Type B pancreatic cell (in vitro differentiated cells): ENCODE data around the gene PTPRU. TPM values are rescaled to one million over a fixed set of nuclear protein-coding genes. Genes with fewer than 3 reads are reported as not detected.

ENCODE experiments used
- DNase-seq: peaks from one replicate; pipeline ENCODE4 v3.0.0; 2021; ENCODE audit warnings: mixed read lengths; ENCODE audit not compliant: unreplicated experiment; ENCODE audit errors: extremely low spot score
- H3K27ac Mint-ChIP-seq: 2 replicates; pipeline ENCODE4 v1.8.0; 2021; ENCODE audit warnings: mild to moderate bottlenecking, mixed read lengths
- H3K27me3 Mint-ChIP-seq: 2 replicates; pipeline ENCODE4 v1.8.0; 2021; ENCODE audit warnings: mixed read lengths
- H3K36me3 Mint-ChIP-seq: 2 replicates; pipeline ENCODE4 v1.8.0; 2021; ENCODE audit warnings: mixed read lengths
- H3K4me1 Mint-ChIP-seq: one replicate; pipeline ENCODE4 v1.8.0; 2021; ENCODE audit warnings: mixed read lengths; ENCODE audit not compliant: unreplicated experiment
- H3K4me3 Mint-ChIP-seq: 2 replicates; pipeline ENCODE4 v1.8.0; 2021; ENCODE audit warnings: mild to moderate bottlenecking, mixed read lengths
- H3K9me3 Mint-ChIP-seq: 2 replicates; pipeline ENCODE4 v1.8.0; 2021; ENCODE audit warnings: mixed read lengths
- total RNA-seq: library from RNA; stranded (reverse); gene quantifications from 2 replicates; pipeline ENCODE4 v1.2.1, GENCODE V29; 2021; ENCODE audit warnings: low replicate concordance
- TF ChIP-seq, protein P1 (sequence below): fragments of 200-600 bp; sonication (generic); conservative IDR thresholded peaks from 2 replicates; pipeline ENCODE4 v1.5.0; 2021; ENCODE audit warnings: antibody characterized with exemption, mild to moderate bottlenecking

PTPRU gene
- total RNA-seq, 1 donor from 2014 or later = 66.6 TPM

DNA sequence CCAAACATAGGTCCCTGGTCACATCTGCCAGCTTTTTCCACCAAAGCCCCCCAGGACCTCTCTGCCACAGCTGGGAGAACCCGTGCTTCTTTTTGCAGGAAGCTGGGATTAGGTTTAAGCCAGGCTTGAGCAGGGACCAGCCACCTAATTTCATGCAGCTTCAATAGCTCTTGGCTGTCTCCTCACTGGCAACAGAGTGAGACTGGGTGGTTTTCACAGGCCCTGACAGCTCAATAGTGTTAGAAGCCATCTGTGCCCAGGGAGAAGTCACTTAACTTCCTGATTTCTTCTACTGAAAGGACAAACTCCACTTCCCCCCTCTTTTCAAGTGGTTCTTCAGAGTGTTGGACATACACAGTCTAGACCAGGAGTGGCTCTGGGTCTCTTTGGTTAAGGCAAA lies 34.3 kb upstream of the PTPRU start:
- peaks cover 8% of the 10 kb centered on the region for H3K4me1 Mint-ChIP-seq
- H3K27me3 Mint-ChIP-seq = no peaks in the 10 kb centered on the region
- TF ChIP-seq, protein P1, sequence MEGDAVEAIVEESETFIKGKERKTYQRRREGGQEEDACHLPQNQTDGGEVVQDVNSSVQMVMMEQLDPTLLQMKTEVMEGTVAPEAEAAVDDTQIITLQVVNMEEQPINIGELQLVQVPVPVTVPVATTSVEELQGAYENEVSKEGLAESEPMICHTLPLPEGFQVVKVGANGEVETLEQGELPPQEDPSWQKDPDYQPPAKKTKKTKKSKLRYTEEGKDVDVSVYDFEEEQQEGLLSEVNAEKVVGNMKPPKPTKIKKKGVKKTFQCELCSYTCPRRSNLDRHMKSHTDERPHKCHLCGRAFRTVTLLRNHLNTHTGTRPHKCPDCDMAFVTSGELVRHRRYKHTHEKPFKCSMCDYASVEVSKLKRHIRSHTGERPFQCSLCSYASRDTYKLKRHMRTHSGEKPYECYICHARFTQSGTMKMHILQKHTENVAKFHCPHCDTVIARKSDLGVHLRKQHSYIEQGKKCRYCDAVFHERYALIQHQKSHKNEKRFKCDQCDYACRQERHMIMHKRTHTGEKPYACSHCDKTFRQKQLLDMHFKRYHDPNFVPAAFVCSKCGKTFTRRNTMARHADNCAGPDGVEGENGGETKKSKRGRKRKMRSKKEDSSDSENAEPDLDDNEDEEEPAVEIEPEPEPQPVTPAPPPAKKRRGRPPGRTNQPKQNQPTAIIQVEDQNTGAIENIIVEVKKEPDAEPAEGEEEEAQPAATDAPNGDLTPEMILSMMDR = no peak
- no peak for DNase-seq
- H3K4me3 Mint-ChIP-seq = no peak overlapping the region
- H3K27ac Mint-ChIP-seq = peak overlapping the region; percentile 97
- peaks cover 8% of the 10 kb centered on the region for H3K36me3 Mint-ChIP-seq
- H3K9me3 Mint-ChIP-seq = no peaks in the 10 kb centered on the region

DNA sequence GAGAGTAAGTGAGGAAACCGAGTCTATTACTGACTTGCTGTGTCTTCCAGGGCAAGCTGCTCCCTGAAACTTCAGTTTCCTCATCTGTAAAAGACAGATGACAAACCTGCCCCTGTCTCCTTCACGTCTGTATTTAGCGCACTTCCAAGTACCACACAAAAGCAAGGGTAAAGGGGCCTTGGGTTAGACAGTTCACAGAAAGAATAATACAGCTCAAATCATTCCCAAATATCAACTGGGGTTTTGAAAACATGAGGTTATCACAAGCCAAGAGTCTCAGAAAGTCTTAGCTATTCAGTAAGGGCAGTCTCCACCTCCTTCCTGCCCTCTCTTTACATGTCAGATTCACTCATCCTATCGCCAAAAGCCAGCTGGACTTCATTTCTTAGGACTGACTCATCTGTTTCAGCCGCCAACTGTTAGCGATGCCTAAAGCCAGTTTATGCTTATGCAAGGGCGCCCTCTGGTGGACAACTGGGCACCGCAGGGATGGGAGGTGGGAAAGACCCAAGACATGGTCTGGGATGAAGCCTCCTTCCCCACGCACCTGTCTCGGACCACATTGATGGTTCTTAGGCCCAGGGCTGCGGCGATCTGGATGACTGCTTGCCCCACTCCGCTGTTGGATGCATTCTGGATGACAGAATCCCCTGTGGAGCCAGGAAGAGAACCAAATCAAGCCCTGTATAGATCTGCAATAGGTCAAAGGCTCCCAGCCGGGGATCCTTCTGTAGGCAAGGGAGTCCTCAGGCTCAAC lies 33.6 kb upstream of the PTPRU start:
- no peaks in the 10 kb centered on the region for H3K9me3 Mint-ChIP-seq
- peak overlapping the region; percentile 97 for H3K27ac Mint-ChIP-seq

DNA sequence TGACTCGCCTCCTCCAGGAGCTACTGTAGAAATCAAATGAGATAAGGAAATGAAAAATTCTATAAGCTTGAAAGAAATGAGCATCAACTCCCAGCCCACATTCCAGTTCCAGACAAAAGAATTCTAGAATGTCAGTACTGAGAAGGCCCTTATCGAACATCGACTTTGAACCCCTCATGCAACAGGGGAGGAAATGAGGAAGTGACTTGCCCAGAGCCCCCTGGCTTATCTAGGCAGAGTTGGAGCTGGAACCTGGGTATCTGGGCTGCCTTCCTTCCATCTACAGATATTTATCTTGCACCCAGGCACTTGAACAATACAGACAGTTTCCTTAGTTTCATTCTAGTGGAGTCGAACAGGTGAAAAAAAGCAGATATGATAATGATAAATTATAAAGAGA lies 27.9 kb upstream of the PTPRU start:
- no peaks in the 10 kb centered on the region for H3K4me1 Mint-ChIP-seq
- no peak for DNase-seq
- H3K27ac Mint-ChIP-seq = peak overlapping the region; percentile 5
- TF ChIP-seq, protein P1 = no peak
- peaks cover 10% of the 10 kb centered on the region for H3K36me3 Mint-ChIP-seq
- H3K27me3 Mint-ChIP-seq = no peaks in the 10 kb centered on the region
- H3K9me3 Mint-ChIP-seq = no peaks in the 10 kb centered on the region
- H3K4me3 Mint-ChIP-seq = no peak overlapping the region

More for the DNA sequence above, 33.6 kb upstream of the PTPRU start:
- TF ChIP-seq, protein P1 = peak; percentile 98
- Mint-ChIP-seq H3K27me3 (no peaks in the 10 kb centered on the region), H3K4me1 (peaks cover 8% of the 10 kb centered on the region), H3K36me3 (peaks cover 4% of the 10 kb centered on the region), H3K4me3 (peak overlapping the region; percentile 61)
- DNase-seq = peak; percentile 93

DNA sequence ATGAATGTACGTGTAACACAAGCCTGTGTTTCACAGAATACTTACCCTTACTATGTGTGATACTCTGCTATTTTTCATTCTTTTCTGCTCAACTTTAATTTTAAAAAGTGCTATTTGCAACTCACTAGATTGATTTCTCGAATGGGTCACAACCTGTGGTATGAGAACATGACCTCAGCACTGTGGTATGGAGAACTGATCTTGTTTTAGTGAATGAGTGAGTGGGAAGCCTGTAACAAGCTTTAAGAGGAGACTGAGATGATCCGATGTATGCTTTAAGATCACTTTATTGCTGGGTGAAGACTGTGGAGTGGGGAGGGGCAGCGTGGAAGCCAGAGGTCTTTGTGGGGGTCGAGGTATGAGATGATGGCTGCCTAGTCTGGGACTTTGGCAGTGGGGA lies 27.1 kb upstream of the PTPRU start:
- H3K27ac Mint-ChIP-seq = no peak overlapping the region
- DNase-seq = no peak
- no peak overlapping the region for H3K4me3 Mint-ChIP-seq
- no peaks in the 10 kb centered on the region for H3K4me1 Mint-ChIP-seq
- H3K36me3 Mint-ChIP-seq = peaks cover 13% of the 10 kb centered on the region
- H3K9me3 Mint-ChIP-seq = no peaks in the 10 kb centered on the region
- TF ChIP-seq, protein P1 = no peak
- H3K27me3 Mint-ChIP-seq = no peaks in the 10 kb centered on the region

DNA sequence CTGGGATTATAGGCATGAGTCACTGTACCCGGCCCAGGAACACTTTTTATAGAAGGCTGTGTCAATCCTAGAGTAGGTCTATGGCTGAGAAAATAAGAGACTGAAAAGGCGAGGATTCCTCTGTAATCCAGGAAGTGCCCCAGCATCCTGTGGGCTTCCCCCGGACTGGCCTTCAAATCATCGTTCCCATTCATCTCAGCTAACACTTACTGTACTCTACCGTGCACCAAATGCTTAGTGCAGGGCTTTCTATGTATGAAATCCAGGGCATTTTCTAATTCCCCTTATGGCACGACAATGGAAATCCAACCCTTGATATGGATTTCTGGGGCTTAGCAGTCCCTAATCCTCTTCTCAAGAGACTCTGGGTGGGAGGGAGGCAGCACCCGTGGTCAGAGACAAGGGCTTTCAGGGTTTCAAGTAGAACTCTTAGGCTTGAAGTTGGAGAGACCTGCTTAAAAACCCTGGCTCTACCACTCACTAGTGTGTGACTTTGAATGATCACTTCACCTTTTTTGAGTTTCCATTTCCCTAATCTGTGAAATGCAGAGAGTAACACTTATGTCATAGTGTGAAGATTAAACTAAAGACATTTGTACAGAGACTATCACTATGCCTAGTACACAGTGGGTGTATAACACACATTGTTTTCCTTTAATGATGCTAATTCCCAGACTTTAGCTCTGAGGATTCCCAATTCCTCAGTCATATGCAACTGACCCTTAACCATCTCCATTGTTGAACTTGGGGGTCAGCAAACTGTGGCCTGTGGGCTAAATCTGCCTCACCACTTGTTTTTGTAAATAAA lies 25.8 kb upstream of the PTPRU start:
- Mint-ChIP-seq H3K4me3 (no peak overlapping the region), H3K27ac (no peak overlapping the region), H3K4me1 (no peaks in the 10 kb centered on the region), H3K36me3 (peaks cover 13% of the 10 kb centered on the region), H3K9me3 (no peaks in the 10 kb centered on the region), H3K27me3 (no peaks in the 10 kb centered on the region)
- TF ChIP-seq, protein P1 = no peak
- DNase-seq = no peak
